Astrocyte of the cerebellum (primary cell): ENCODE measurements around the gene EPM2A.

Experiments used
- DNase-seq: peaks from one replicate; pipeline ENCODE4 v3.0.0-alpha.2; 2011; ENCODE audit warnings: low read depth
- H3K4me3 ChIP-seq: 2 replicates; pipeline ENCODE4 v1.5.1; 2011; ENCODE audit warnings: mild to moderate bottlenecking, low read depth, low read length, moderate library complexity
- CTCF ChIP-seq: IDR thresholded peaks from 2 replicates; pipeline ENCODE4 v1.5.1; 2012; ENCODE audit warnings: low read length, low read depth, moderate library complexity, mild to moderate bottlenecking; ENCODE audit errors: missing control alignments
- in situ Hi-C: cut with HindIII; loops from 2 replicates; pipeline ENCODE4 v1.10.0; 2017; ENCODE audit warnings: low sequenced_read_pairs

The EPM2A gene

GRCh38 chr6:145690969-145691368, 44.4 kb downstream of the EPM2A start:
- no peak overlapping the region for H3K4me3 ChIP-seq
- TF ChIP-seq CTCF: no peak
- DNase-seq: no peak
- in situ Hi-C loops: no loop called here

- TF ChIP-seq CTCF: no peak
- no peak overlapping the region for H3K4me3 ChIP-seq
- DNase-seq: no peak
- in situ Hi-C loops: no loop called here
Measured at GRCh38 chr6:145689529-145689928, 45.8 kb downstream of the EPM2A start.

GRCh38 chr6:145688493-145688905, 46.8 kb downstream of the EPM2A start:
- no peak overlapping the region for H3K4me3 ChIP-seq
- no peak for TF ChIP-seq CTCF
- DNase-seq: no peak
- in situ Hi-C loops: no loop called here

- DNase-seq: no peak
- no peak overlapping the region for H3K4me3 ChIP-seq
- in situ Hi-C loops: no loop called here
- TF ChIP-seq CTCF: no peak
Measured at GRCh38 chr6:145685932-145686331, 49.4 kb downstream of the EPM2A start.

- DNase-seq: no peak
- in situ Hi-C loops: no loop called here
- H3K4me3 ChIP-seq: no peak overlapping the region
- TF ChIP-seq CTCF: no peak
Measured at GRCh38 chr6:145681965-145682364, 53.4 kb downstream of the EPM2A start.

- no peak for DNase-seq
- in situ Hi-C loops: no loop called here
- no peak for TF ChIP-seq CTCF
- H3K4me3 ChIP-seq: no peak overlapping the region
Measured at GRCh38 chr6:145673504-145673903, 61.8 kb downstream of the EPM2A start.

GRCh38 chr6:145670311-145670710, 65.0 kb downstream of the EPM2A start:
- no peak for TF ChIP-seq CTCF
- no peak for DNase-seq
- in situ Hi-C loops: no loop called here
- H3K4me3 ChIP-seq: no peak overlapping the region
